Activated T-cell treated with anti-CD3 and anti-CD28 coated beads, Interleukin-2, amount 50 U/mL, for 24 hours (primary cell): ENCODE data around the gene KISS1R.

Experiments used
- DNase-seq: peaks from one replicate; pipeline ENCODE4 v3.0.0-alpha.2; 2020
- H3K27ac Mint-ChIP-seq: 2 replicates; pipeline ENCODE4 v1.8.0; 2020; ENCODE audit warnings: mild to moderate bottlenecking, mixed read lengths
- H3K27me3 Mint-ChIP-seq: 2 replicates; pipeline ENCODE4 v1.8.0; 2020; ENCODE audit warnings: mixed read lengths
- H3K36me3 Mint-ChIP-seq: 2 replicates; pipeline ENCODE4 v1.8.0; 2020; ENCODE audit warnings: low read depth, mixed read lengths
- H3K4me1 Mint-ChIP-seq: 2 replicates; pipeline ENCODE4 v1.8.0; 2020; ENCODE audit warnings: low read depth, mixed read lengths
- H3K4me3 Mint-ChIP-seq: 2 replicates; pipeline ENCODE4 v1.8.0; 2020; ENCODE audit warnings: mild to moderate bottlenecking, moderate library complexity, mixed read lengths
- H3K9me3 Mint-ChIP-seq: 2 replicates; pipeline ENCODE4 v1.8.0; 2020; ENCODE audit warnings: mixed read lengths

Gene KISS1R

GRCh38 chr19:929891-930258, 12.7 kb downstream of the KISS1R start:
- Mint-ChIP-seq H3K9me3 (no peaks in the 10 kb centered on the region), H3K4me3 (no peak overlapping the region), H3K27ac (no peak overlapping the region), H3K4me1 (peaks cover 13% of the 10 kb centered on the region), H3K27me3 (no peaks in the 10 kb centered on the region), H3K36me3 (peaks cover 5% of the 10 kb centered on the region)
- no peak for DNase-seq

DNA sequence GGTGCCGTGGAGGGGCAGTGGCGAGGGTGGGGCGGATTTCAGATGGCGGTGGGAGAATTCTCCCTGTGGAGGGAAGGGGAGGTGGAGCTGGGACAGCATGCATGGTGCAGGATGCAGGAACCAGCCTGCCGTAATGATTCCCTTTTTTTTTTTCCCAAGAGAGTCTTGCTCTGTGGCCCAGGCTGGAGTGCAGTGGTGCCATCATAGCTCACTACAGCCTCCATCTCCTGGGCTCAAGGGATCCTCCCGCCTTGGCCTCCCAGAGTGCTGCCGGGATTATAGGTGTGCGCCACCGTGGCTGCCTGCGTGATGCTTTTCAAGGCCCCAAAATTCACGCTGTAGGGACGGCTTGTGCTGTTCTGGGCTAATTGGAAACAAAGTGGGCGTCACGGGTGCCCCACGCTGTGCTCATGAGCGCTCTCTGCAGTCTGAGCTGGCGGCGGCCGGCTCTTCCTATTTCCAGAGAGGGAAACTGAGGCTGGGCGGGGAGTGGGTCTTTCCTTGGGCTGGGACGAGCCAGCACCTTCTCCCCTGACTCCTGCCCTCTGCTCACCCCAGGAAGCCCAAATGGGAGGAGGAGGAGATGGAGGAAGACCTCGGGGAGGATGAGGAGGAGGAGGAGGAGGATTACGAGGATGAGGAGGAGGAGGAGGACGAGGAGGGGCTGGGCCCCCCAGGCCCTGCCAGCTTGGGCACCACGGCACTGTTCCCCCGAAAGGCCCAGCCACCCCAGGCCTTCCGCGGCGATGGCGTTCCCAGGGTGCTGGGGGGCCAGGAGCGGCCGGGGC, 14.9 kb downstream of the KISS1R start:
- Mint-ChIP-seq H3K9me3 (no peaks in the 10 kb centered on the region), H3K27ac (no peak overlapping the region), H3K27me3 (no peaks in the 10 kb centered on the region), H3K4me3 (no peak overlapping the region), H3K4me1 (peaks cover 13% of the 10 kb centered on the region), H3K36me3 (peaks cover 5% of the 10 kb centered on the region)
- DNase-seq = no peak

GRCh38 chr19:932648-933552, 15.8 kb downstream of the KISS1R start:
- H3K27ac Mint-ChIP-seq = no peak overlapping the region
- peak overlapping the region; percentile 39 for H3K4me3 Mint-ChIP-seq
- H3K27me3 Mint-ChIP-seq = no peaks in the 10 kb centered on the region
- H3K4me1 Mint-ChIP-seq = peaks cover 18% of the 10 kb centered on the region
- H3K36me3 Mint-ChIP-seq = peaks cover 5% of the 10 kb centered on the region
- peak; percentile 54 for DNase-seq
- no peaks in the 10 kb centered on the region for H3K9me3 Mint-ChIP-seq

DNA sequence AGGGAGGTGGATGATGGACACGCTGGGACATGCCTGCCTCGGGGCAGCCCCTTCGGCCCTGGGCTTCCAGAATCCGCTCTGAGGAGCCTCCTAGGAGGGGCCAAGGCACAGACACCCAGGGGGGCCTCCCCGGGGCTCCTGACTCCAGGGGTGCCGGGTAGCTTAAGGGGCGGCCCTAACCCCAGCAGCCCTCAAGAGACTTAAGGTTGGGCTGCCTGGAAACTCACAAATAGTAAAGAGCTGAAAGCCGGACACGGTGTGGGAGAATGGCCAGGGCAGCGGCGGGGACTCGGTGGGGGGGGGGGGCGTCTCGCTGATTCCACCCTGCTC, 16.4 kb downstream of the KISS1R start:
- H3K27me3 Mint-ChIP-seq = no peaks in the 10 kb centered on the region
- H3K4me1 Mint-ChIP-seq = peaks cover 25% of the 10 kb centered on the region
- H3K4me3 Mint-ChIP-seq = no peak overlapping the region
- peaks cover 5% of the 10 kb centered on the region for H3K36me3 Mint-ChIP-seq
- DNase-seq = no peak
- H3K27ac Mint-ChIP-seq = no peak overlapping the region
- H3K9me3 Mint-ChIP-seq = no peaks in the 10 kb centered on the region

DNA sequence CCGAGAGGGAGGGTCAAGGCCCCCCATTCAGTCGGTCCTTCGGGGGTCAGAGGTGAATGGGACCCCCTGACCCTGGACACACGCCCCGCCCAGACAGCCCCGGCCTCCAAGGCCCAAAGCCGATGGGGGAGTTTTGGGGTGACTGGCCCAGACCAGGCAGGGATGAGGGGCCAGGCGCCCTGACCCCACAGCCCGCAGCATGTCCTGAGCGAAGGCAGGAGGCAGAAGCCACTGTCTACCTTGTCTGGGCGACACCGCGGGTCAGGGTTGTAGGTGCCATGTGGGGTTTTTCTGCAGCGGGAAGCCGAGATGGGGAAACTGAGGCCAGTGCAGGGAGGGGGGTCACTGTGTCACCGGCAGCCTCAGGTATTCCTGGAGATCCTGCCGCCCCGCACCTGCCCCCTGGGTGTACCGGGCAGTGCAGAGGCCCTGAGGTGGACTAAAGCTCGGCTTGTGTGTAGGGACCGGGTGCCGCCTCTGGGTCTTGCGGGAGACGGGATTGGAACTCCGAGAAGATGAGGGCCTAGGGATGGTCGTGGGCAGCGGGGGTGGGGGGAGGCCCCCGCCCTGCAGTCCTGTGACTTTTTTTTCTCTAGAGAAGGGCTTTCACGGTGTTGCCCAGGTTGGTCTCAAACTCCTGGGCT, 17.2 kb downstream of the KISS1R start:
- Mint-ChIP-seq H3K27ac (no peak overlapping the region), H3K36me3 (peaks cover 5% of the 10 kb centered on the region), H3K9me3 (no peaks in the 10 kb centered on the region), H3K4me1 (peaks cover 27% of the 10 kb centered on the region), H3K4me3 (no peak overlapping the region), H3K27me3 (no peaks in the 10 kb centered on the region)
- no peak for DNase-seq

DNA sequence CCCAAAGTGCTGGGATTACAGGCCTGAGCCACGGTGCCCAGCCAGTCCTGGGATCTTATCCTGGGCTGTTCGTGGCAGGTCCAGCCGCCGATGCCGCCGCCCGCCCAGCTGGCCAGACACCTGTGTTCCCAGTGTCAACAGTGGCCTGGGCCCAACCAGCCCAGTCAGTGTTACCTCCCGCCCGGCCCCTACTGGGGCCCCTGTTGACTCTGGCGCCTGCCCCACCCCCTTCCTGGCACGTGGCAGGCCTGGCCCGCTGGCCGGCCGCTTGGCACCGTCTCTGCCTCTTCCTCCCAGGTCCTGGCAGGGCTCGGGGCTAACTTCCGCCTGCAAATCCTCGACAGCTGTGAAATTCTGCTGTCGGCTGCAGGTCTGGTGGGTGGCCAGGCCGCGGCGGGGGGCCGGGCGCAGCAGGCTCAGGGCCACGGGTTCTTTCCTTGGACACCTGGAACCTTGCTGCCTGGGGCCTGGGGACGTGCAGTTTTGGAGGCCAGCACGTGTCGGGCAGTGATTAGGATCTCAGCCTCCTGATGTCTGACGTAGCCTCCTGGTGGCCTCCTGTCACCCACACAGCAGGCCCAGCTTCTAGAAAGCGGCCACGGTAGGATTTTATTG, 17.8 kb downstream of the KISS1R start:
- H3K9me3 Mint-ChIP-seq = no peaks in the 10 kb centered on the region
- no peak overlapping the region for H3K27ac Mint-ChIP-seq
- H3K36me3 Mint-ChIP-seq = peaks cover 3% of the 10 kb centered on the region
- no peaks in the 10 kb centered on the region for H3K27me3 Mint-ChIP-seq
- no peak overlapping the region for H3K4me3 Mint-ChIP-seq
- H3K4me1 Mint-ChIP-seq = peaks cover 33% of the 10 kb centered on the region
- no peak for DNase-seq

GRCh38 chr19:936175-936546, 19.0 kb downstream of the KISS1R start:
- no peaks in the 10 kb centered on the region for H3K36me3 Mint-ChIP-seq
- H3K4me1 Mint-ChIP-seq = peaks cover 39% of the 10 kb centered on the region
- no peaks in the 10 kb centered on the region for H3K27me3 Mint-ChIP-seq
- H3K9me3 Mint-ChIP-seq = no peaks in the 10 kb centered on the region
- no peak overlapping the region for H3K4me3 Mint-ChIP-seq
- no peak for DNase-seq
- H3K27ac Mint-ChIP-seq = no peak overlapping the region

- H3K36me3 Mint-ChIP-seq = no peaks in the 10 kb centered on the region
- peaks cover 41% of the 10 kb centered on the region for H3K4me1 Mint-ChIP-seq
- no peaks in the 10 kb centered on the region for H3K27me3 Mint-ChIP-seq
- no peaks in the 10 kb centered on the region for H3K9me3 Mint-ChIP-seq
- no peak overlapping the region for H3K4me3 Mint-ChIP-seq
- DNase-seq = peak; percentile 57
- peak overlapping the region; percentile 65 for H3K27ac Mint-ChIP-seq
These were observed 20.1 kb downstream of the KISS1R start for GRCh38 chr19:937259-937694.

- H3K4me3 Mint-ChIP-seq = no peak overlapping the region
- no peaks in the 10 kb centered on the region for H3K9me3 Mint-ChIP-seq
- H3K27me3 Mint-ChIP-seq = no peaks in the 10 kb centered on the region
- no peak overlapping the region for H3K27ac Mint-ChIP-seq
- no peaks in the 10 kb centered on the region for H3K36me3 Mint-ChIP-seq
- no peak for DNase-seq
- peaks cover 35% of the 10 kb centered on the region for H3K4me1 Mint-ChIP-seq
These were observed 21.2 kb downstream of the KISS1R start for GRCh38 chr19:938233-938923.

DNA sequence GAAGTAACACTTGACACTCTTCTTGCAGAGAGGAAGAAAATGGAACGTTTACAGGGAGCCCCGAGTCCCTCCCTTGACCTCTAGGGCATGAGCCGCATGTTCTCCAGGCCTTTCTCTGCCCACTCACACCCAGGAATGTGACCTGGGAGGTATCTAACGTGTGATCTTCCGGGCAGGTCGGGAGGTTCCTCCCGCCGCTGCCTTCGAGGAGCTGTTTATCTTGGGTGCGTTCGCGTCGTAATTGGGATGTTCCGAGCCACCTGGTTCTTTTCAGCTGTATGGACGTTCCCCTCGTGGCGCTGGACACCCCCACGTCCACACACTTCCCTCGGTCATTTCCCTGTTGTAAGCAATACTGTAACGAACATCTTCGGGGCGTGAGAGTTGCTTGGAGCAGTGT, 22.3 kb downstream of the KISS1R start:
- Mint-ChIP-seq H3K4me3 (no peak overlapping the region), H3K4me1 (peaks cover 33% of the 10 kb centered on the region), H3K27ac (no peak overlapping the region), H3K27me3 (no peaks in the 10 kb centered on the region), H3K9me3 (no peaks in the 10 kb centered on the region), H3K36me3 (no peaks in the 10 kb centered on the region)
- no peak for DNase-seq

- Mint-ChIP-seq H3K4me1 (peaks cover 33% of the 10 kb centered on the region), H3K9me3 (no peaks in the 10 kb centered on the region), H3K27ac (peak overlapping the region; percentile 64), H3K4me3 (peak overlapping the region; percentile 59), H3K27me3 (no peaks in the 10 kb centered on the region), H3K36me3 (no peaks in the 10 kb centered on the region)
- DNase-seq = no peak
These were observed 22.8 kb downstream of the KISS1R start for GRCh38 chr19:939922-940321.

- peak; percentile 79 for DNase-seq
- H3K27me3 Mint-ChIP-seq = no peaks in the 10 kb centered on the region
- no peaks in the 10 kb centered on the region for H3K36me3 Mint-ChIP-seq
- peak overlapping the region; percentile 64 for H3K27ac Mint-ChIP-seq
- no peaks in the 10 kb centered on the region for H3K9me3 Mint-ChIP-seq
- H3K4me1 Mint-ChIP-seq = peaks cover 33% of the 10 kb centered on the region
- H3K4me3 Mint-ChIP-seq = peak overlapping the region; percentile 66
These were observed 23.6 kb downstream of the KISS1R start for GRCh38 chr19:940591-941291.

GRCh38 chr19:941292-942132, 24.4 kb downstream of the KISS1R start:
- Mint-ChIP-seq H3K27ac (peak overlapping the region; percentile 52), H3K27me3 (no peaks in the 10 kb centered on the region), H3K9me3 (no peaks in the 10 kb centered on the region)

More at GRCh38 chr19:941292-942132, 24.4 kb downstream of the KISS1R start:
- Mint-ChIP-seq H3K4me1 (peaks cover 33% of the 10 kb centered on the region), H3K4me3 (peak overlapping the region; percentile 66), H3K36me3 (no peaks in the 10 kb centered on the region)
- DNase-seq = no peak
